Smooth muscle cell (in vitro differentiated cells): Measurements from ENCODE around the gene LMNA. TPM values are rescaled to one million over a fixed set of nuclear protein-coding genes. Genes with fewer than 3 reads are reported as not detected.

Source experiments
- DNase-seq: peaks from one replicate; lab custom pipeline; 2025; ENCODE audit not compliant: unreplicated experiment; lab: John Stamatoyannopoulos, UW
- H2AFZ ChIP-seq: fragments of 200-600 bp; sonication (generic); 2 replicates; pipeline ENCODE4 v1.6.0; 2016; ENCODE audit warnings: antibody characterized with exemption, low read depth, mild to moderate bottlenecking
- H3F3A ChIP-seq: fragments of 200-600 bp; sonication (generic); 2 replicates; pipeline ENCODE4 v1.6.0; 2017; ENCODE audit warnings: antibody characterized with exemption, low read depth
- H3K27ac ChIP-seq: fragments of 200-600 bp; sonication (generic); 2 replicates; pipeline ENCODE4 v1.5.1; 2016; ENCODE audit warnings: low read depth, mild to moderate bottlenecking
- H3K27me3 ChIP-seq: fragments of 200-600 bp; sonication (generic); 2 replicates; pipeline ENCODE4 v1.6.1; 2016; ENCODE audit warnings: low read depth, mild to moderate bottlenecking
- H3K36me3 ChIP-seq: fragments of 200-600 bp; sonication (generic); 2 replicates; pipeline ENCODE4 v1.5.1; 2016; ENCODE audit warnings: low read depth
- H3K4me1 ChIP-seq: fragments of 200-600 bp; sonication (generic); 2 replicates; pipeline ENCODE4 v1.5.1; 2016; ENCODE audit warnings: low read depth
- H3K4me2 ChIP-seq: fragments of 200-600 bp; sonication (generic); 2 replicates; pipeline ENCODE4 v1.6.0; 2016; ENCODE audit warnings: mild to moderate bottlenecking
- H3K4me3 ChIP-seq: fragments of 200-600 bp; sonication (generic); 2 replicates; pipeline ENCODE4 v1.5.1; 2016; ENCODE audit warnings: mild to moderate bottlenecking
- H3K79me2 ChIP-seq: fragments of 200-600 bp; sonication (generic); 2 replicates; pipeline ENCODE4 v1.6.0; 2016; ENCODE audit warnings: low read depth, mild to moderate bottlenecking
- H3K9ac ChIP-seq: fragments of 200-600 bp; sonication (generic); 2 replicates; pipeline ENCODE4 v1.6.0; 2016; ENCODE audit warnings: low read depth
- H3K9me3 ChIP-seq: fragments of 200-600 bp; sonication (generic); replicated peaks from 2 replicates; pipeline ENCODE4 v1.5.1; 2016; ENCODE audit warnings: low read depth
- H4K20me1 ChIP-seq: fragments of 200-600 bp; sonication (generic); 2 replicates; pipeline ENCODE4 v1.6.0; 2016; ENCODE audit warnings: low read depth
- CTCF ChIP-seq: fragments of 200-600 bp; sonication (generic); IDR thresholded peaks from 2 replicates; pipeline ENCODE4 v1.5.1; 2017; ENCODE audit warnings: borderline replicate concordance, mild to moderate bottlenecking, antibody characterized with exemption; ENCODE audit not compliant: insufficient read depth, poor library complexity, severe bottlenecking
- WGBS: methylation state at CpG from one replicate; pipeline ENCODE4 v1.1.7; 2016; ENCODE audit warnings: low lambda C conversion rate; 5-methylcytosine and 5-hydroxymethylcytosine counted together
- polyA plus RNA-seq: library from polyadenylated mRNA; unstranded; fragments of >200 nt; fragmentation: Nextera tagmentation; extraction: Ambion mirVana; gene quantifications from 2 replicates; pipeline ENCODE4 v1.2.1, GENCODE V29; 2016
- total RNA-seq: library from RNA; depleted of rRNA; stranded (reverse); fragments of >200 nt; gene quantifications from 2 replicates; pipeline ENCODE4 v1.2.3, GENCODE V29; 2014

The LMNA gene
- total and polyA plus RNA-seq, 2 experiments from 2014 or later = 256 to 626 TPM

GRCh38 chr1:156145650-156146019 lies 31.1 kb downstream of the LMNA start:
- Histone ChIP-seq H3K27ac (no peak overlapping the region), H3K9ac (no peak overlapping the region), H3K4me2 (no peak overlapping the region), H3F3A (peaks cover 5% of the 10 kb centered on the region), H3K9me3 (no peaks in the 10 kb centered on the region), H3K4me3 (no peak overlapping the region), H3K27me3 (peaks cover 15% of the 10 kb centered on the region), H2AFZ (no peak overlapping the region), H4K20me1 (peaks cover 17% of the 10 kb centered on the region), H3K36me3 (no peaks in the 10 kb centered on the region), H3K79me2 (no peaks in the 10 kb centered on the region), H3K4me1 (peaks cover 16% of the 10 kb centered on the region)
- WGBS = 93% methylated on average over 2 of the region's 2 CpGs
- TF ChIP-seq CTCF = no peak
- DNase-seq = no peak

- H4K20me1 ChIP-seq = peaks cover 11% of the 10 kb centered on the region
- peak overlapping the region; percentile 12 for H3K4me3 ChIP-seq
- H3F3A ChIP-seq = no peaks in the 10 kb centered on the region
- no peak for DNase-seq
- H3K4me2 ChIP-seq = peak overlapping the region; percentile 36
- no peaks in the 10 kb centered on the region for H3K36me3 ChIP-seq
- no peaks in the 10 kb centered on the region for H3K9me3 ChIP-seq
- peaks cover 15% of the 10 kb centered on the region for H3K27me3 ChIP-seq
- H3K79me2 ChIP-seq = no peaks in the 10 kb centered on the region
- WGBS = 26% methylated on average over 13 of the region's 13 CpGs
- peaks cover 16% of the 10 kb centered on the region for H3K4me1 ChIP-seq
- H3K27ac ChIP-seq = no peak overlapping the region
- peak; percentile 50 for TF ChIP-seq CTCF
- H2AFZ ChIP-seq = no peak overlapping the region
- no peak overlapping the region for H3K9ac ChIP-seq
Observed at GRCh38 chr1:156146020-156146768, 31.7 kb downstream of the LMNA start.

GRCh38 chr1:156146769-156147405 lies 32.4 kb downstream of the LMNA start:
- no peak overlapping the region for H3K4me3 ChIP-seq
- H3K27ac ChIP-seq = no peak overlapping the region
- no peak for TF ChIP-seq CTCF
- H4K20me1 ChIP-seq = peaks cover 6% of the 10 kb centered on the region
- 83% methylated on average over 4 of the region's 9 CpGs for WGBS
- H3K4me1 ChIP-seq = peaks cover 16% of the 10 kb centered on the region
- DNase-seq = no peak
- H3K36me3 ChIP-seq = no peaks in the 10 kb centered on the region
- no peak overlapping the region for H3K4me2 ChIP-seq
- H3K79me2 ChIP-seq = no peaks in the 10 kb centered on the region
- no peaks in the 10 kb centered on the region for H3K9me3 ChIP-seq
- no peaks in the 10 kb centered on the region for H3F3A ChIP-seq
- peaks cover 15% of the 10 kb centered on the region for H3K27me3 ChIP-seq
- no peak overlapping the region for H3K9ac ChIP-seq
- H2AFZ ChIP-seq = no peak overlapping the region
